Measurements from ENCODE around the gene HSPA12B.

GRCh38 chr20:3701061-3701998, 31.2 kb upstream of the HSPA12B start:
- TF ChIP-seq EP300 (conservative IDR thresholded peaks at IDR 0.05; ENCODE audit: poor library complexity, severe bottlenecking) (no peak), CTCF (IDR thresholded peaks at IDR 0.05; ENCODE audit: poor library complexity, severe bottlenecking) (no peak), REST (IDR thresholded peaks at IDR 0.05; ENCODE audit: borderline replicate concordance) (no peak), TAF1 (IDR thresholded peaks at IDR 0.05; ENCODE audit: low read depth) (no peak), POLR2AphosphoS5 (IDR thresholded peaks at IDR 0.05) (no peak), RAD21 (conservative IDR thresholded peaks at IDR 0.05) (no peak)
